ENCODE data around the gene TOP1. TPM values are rescaled to one million over a fixed set of nuclear protein-coding genes. Genes with fewer than 3 reads are reported as not detected.

Gene TOP1
- total RNA-seq, 1 experiment from 2014 or later = 81.8 TPM

DNA sequence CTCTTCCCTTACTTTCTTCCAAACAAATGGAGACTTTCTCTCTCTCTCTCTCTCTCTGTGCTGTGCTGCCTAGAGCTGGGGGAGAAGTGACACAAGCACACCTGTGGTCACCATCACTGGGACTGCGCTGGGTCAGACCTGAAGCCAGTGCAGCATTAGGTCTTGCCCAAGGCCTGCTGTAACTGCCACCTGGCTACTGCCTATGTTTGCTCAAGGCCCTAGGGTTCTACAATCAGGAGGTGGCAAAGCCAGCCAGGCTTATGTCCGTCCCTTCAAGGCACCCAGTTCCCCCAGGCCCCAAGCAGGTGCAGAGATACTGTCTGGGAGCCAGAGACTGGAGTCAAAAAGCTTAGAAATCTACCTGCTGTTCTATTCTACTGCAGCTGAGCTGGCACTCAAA is 49.4 kb upstream of the TOP1 start:
- Mint-ChIP-seq H3K9me3 (peaks cover 40% of the 10 kb centered on the region), H3K36me3 (peaks cover 15% of the 10 kb centered on the region)
- DNase-seq (ENCODE audit: low spot score) = no peak

DNA sequence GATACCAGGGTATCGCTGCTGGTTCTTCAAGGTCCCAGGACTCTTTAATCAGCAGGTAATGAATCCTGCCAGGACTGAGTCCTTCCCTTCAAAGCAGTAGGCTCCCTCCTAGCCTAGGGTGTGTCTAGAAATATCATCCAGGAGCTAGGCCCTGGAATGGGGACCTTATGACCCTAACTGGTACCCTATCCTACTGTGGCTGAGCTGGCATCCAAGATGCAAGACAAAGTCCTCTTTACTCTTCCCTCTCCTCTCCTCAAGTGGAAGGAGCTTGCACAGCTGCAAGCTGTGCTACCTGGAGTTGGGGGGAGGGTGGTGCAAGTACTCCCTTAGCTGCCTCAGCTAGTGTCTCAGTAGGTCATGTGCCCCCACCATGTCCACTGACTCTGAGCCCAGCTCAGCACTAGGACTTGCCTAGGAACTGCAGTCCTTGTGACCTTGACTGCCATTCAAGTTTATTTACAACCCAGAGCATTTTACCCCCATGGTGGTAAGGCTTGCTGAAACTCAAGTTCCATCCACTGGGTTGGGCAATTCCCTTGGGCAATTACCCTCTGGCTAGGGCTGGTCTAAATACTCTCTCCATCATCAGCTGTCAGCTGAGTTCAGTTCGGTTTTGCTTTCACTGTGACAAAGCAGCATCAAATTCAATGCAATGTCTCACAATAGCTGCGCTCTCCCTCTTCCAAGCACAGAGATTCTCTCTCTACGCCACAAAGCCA is 48.4 kb upstream of the TOP1 start:
- Mint-ChIP-seq H3K4me3 (no peak overlapping the region), H3K4me1 (peaks cover 5% of the 10 kb centered on the region; the same call in 1 of the 2 replicates), H3K9me3 (peaks cover 40% of the 10 kb centered on the region), H3K36me3 (peaks cover 15% of the 10 kb centered on the region), H3K27me3 (ENCODE audit: low read depth) (peaks cover 7% of the 10 kb centered on the region), H3K27ac (no peak overlapping the region)
- no peak for DNase-seq (ENCODE audit: low spot score)
- no peak for ATAC-seq
- ChIA-PET CTCF (interaction anchor here (1.0 to 1.8 kb wide), 2 partner anchors 11 to 97 kb away, joined by 3 to 6 read pairs; no protein-coding TSS in a partner anchor), POLR2A (no interaction called here)
- TF ChIP-seq IRF2 (CRISPR knock-in tag; IDR thresholded peaks at IDR 0.05; ENCODE audit: borderline replicate concordance, low read depth) (no peak), NR1H2 (CRISPR knock-in tag; IDR thresholded peaks at IDR 0.05) (no peak), ZNF317 (CRISPR knock-in tag; IDR thresholded peaks at IDR 0.05; ENCODE audit: borderline replicate concordance, low read depth) (no peak), ELF4 (CRISPR knock-in tag; IDR thresholded peaks at IDR 0.05; ENCODE audit: low read depth) (no peak), MXD4 (CRISPR knock-in tag; IDR thresholded peaks at IDR 0.05; ENCODE audit: borderline replicate concordance) (no peak), JUN (CRISPR knock-in tag; IDR thresholded peaks at IDR 0.05) (no peak), ZNF219 (CRISPR knock-in tag; IDR thresholded peaks at IDR 0.05; ENCODE audit: borderline replicate concordance) (no peak), ZBTB21 (CRISPR knock-in tag; IDR thresholded peaks at IDR 0.05; ENCODE audit: borderline replicate concordance) (no peak)
- TF ChIP-seq, protein P1, sequence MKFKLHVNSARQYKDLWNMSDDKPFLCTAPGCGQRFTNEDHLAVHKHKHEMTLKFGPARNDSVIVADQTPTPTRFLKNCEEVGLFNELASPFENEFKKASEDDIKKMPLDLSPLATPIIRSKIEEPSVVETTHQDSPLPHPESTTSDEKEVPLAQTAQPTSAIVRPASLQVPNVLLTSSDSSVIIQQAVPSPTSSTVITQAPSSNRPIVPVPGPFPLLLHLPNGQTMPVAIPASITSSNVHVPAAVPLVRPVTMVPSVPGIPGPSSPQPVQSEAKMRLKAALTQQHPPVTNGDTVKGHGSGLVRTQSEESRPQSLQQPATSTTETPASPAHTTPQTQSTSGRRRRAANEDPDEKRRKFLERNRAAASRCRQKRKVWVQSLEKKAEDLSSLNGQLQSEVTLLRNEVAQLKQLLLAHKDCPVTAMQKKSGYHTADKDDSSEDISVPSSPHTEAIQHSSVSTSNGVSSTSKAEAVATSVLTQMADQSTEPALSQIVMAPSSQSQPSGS (CRISPR knock-in tag; IDR thresholded peaks at IDR 0.05; ENCODE audit: borderline replicate concordance, low read depth) = no peak

More for the DNA sequence above, 49.4 kb upstream of the TOP1 start:
- ATAC-seq = no peak
- TF ChIP-seq EMX1 (CRISPR knock-in tag; IDR thresholded peaks at IDR 0.05) (no peak), ESRRA (CRISPR knock-in tag; IDR thresholded peaks at IDR 0.05; ENCODE audit: borderline replicate concordance) (no peak), CBFB (CRISPR knock-in tag; IDR thresholded peaks at IDR 0.05; ENCODE audit: low read depth) (no peak), ZNF138 (CRISPR knock-in tag; conservative IDR thresholded peaks at IDR 0.05) (no peak), SMAD3 (CRISPR knock-in tag; IDR thresholded peaks at IDR 0.05; ENCODE audit: borderline replicate concordance) (no peak), ZNF121 (CRISPR knock-in tag; IDR thresholded peaks at IDR 0.05) (no peak), IRF2 (CRISPR knock-in tag; IDR thresholded peaks at IDR 0.05; ENCODE audit: borderline replicate concordance, low read depth) (no peak), NFYB (CRISPR knock-in tag; conservative IDR thresholded peaks at IDR 0.05; ENCODE audit: low read depth) (no peak), TCF7 (CRISPR knock-in tag; IDR thresholded peaks at IDR 0.05; ENCODE audit: low read depth) (no peak), MYBL2 (CRISPR knock-in tag; IDR thresholded peaks at IDR 0.05) (no peak), CREB1 (CRISPR knock-in tag; IDR thresholded peaks at IDR 0.05) (no peak), SOX15 (CRISPR knock-in tag; IDR thresholded peaks at IDR 0.05) (no peak), MXD4 (CRISPR knock-in tag; IDR thresholded peaks at IDR 0.05; ENCODE audit: borderline replicate concordance) (no peak), NR2C2 (CRISPR knock-in tag; IDR thresholded peaks at IDR 0.05) (no peak), HMGA2 (CRISPR knock-in tag; IDR thresholded peaks at IDR 0.05) (no peak), JUN (CRISPR knock-in tag; IDR thresholded peaks at IDR 0.05) (no peak), ZBTB21 (CRISPR knock-in tag; IDR thresholded peaks at IDR 0.05; ENCODE audit: borderline replicate concordance) (no peak)
- TF ChIP-seq, protein P2, sequence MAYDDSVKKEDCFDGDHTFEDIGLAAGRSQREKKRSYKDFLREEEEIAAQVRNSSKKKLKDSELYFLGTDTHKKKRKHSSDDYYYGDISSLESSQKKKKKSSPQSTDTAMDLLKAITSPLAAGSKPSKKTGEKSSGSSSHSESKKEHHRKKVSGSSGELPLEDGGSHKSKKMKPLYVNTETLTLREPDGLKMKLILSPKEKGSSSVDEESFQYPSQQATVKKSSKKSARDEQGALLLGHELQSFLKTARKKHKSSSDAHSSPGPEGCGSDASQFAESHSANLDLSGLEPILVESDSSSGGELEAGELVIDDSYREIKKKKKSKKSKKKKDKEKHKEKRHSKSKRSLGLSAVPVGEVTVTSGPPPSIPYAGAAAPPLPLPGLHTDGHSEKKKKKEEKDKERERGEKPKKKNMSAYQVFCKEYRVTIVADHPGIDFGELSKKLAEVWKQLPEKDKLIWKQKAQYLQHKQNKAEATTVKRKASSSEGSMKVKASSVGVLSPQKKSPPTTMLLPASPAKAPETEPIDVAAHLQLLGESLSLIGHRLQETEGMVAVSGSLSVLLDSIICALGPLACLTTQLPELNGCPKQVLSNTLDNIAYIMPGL (CRISPR knock-in tag; IDR thresholded peaks at IDR 0.05) = no peak
- TF ChIP-seq, protein P3, sequence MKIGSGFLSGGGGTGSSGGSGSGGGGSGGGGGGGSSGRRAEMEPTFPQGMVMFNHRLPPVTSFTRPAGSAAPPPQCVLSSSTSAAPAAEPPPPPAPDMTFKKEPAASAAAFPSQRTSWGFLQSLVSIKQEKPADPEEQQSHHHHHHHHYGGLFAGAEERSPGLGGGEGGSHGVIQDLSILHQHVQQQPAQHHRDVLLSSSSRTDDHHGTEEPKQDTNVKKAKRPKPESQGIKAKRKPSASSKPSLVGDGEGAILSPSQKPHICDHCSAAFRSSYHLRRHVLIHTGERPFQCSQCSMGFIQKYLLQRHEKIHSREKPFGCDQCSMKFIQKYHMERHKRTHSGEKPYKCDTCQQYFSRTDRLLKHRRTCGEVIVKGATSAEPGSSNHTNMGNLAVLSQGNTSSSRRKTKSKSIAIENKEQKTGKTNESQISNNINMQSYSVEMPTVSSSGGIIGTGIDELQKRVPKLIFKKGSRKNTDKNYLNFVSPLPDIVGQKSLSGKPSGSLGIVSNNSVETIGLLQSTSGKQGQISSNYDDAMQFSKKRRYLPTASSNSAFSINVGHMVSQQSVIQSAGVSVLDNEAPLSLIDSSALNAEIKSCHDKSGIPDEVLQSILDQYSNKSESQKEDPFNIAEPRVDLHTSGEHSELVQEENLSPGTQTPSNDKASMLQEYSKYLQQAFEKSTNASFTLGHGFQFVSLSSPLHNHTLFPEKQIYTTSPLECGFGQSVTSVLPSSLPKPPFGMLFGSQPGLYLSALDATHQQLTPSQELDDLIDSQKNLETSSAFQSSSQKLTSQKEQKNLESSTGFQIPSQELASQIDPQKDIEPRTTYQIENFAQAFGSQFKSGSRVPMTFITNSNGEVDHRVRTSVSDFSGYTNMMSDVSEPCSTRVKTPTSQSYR (CRISPR knock-in tag; IDR thresholded peaks at IDR 0.05) = no peak
- TF ChIP-seq, protein P4, sequence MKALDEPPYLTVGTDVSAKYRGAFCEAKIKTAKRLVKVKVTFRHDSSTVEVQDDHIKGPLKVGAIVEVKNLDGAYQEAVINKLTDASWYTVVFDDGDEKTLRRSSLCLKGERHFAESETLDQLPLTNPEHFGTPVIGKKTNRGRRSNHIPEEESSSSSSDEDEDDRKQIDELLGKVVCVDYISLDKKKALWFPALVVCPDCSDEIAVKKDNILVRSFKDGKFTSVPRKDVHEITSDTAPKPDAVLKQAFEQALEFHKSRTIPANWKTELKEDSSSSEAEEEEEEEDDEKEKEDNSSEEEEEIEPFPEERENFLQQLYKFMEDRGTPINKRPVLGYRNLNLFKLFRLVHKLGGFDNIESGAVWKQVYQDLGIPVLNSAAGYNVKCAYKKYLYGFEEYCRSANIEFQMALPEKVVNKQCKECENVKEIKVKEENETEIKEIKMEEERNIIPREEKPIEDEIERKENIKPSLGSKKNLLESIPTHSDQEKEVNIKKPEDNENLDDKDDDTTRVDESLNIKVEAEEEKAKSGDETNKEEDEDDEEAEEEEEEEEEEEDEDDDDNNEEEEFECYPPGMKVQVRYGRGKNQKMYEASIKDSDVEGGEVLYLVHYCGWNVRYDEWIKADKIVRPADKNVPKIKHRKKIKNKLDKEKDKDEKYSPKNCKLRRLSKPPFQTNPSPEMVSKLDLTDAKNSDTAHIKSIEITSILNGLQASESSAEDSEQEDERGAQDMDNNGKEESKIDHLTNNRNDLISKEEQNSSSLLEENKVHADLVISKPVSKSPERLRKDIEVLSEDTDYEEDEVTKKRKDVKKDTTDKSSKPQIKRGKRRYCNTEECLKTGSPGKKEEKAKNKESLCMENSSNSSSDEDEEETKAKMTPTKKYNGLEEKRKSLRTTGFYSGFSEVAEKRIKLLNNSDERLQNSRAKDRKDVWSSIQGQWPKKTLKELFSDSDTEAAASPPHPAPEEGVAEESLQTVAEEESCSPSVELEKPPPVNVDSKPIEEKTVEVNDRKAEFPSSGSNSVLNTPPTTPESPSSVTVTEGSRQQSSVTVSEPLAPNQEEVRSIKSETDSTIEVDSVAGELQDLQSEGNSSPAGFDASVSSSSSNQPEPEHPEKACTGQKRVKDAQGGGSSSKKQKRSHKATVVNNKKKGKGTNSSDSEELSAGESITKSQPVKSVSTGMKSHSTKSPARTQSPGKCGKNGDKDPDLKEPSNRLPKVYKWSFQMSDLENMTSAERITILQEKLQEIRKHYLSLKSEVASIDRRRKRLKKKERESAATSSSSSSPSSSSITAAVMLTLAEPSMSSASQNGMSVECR (CRISPR knock-in tag; IDR thresholded peaks at IDR 0.05; ENCODE audit: borderline replicate concordance) = no peak
- ChIA-PET CTCF (interaction anchor here (1.8 kb wide), 1 partner anchor 10 kb away, joined by 6 read pairs; no protein-coding TSS in a partner anchor), POLR2A (no interaction called here)
- Mint-ChIP-seq H3K27me3 (ENCODE audit: low read depth) (peaks cover 7% of the 10 kb centered on the region), H3K27ac (no peak overlapping the region), H3K4me3 (no peak overlapping the region), H3K4me1 (peaks cover 5% of the 10 kb centered on the region; the same call in 1 of the 2 replicates)

All from WTC11 (cell line).